NCI-H526 treated with DMSO at 0.1 percent for 48 hours (cell line): ENCODE data around the gene CIAO2B.
"Not testable (repeated sequence)": the region's sequence is repeated elsewhere in the genome, so short reads cannot be mapped to it uniquely, and the experiment has no call there.

Source experiments
- DNase-seq: peaks from one replicate; lab custom pipeline; 2025; lab: John Stamatoyannopoulos, UW

The CIAO2B gene

DNA sequence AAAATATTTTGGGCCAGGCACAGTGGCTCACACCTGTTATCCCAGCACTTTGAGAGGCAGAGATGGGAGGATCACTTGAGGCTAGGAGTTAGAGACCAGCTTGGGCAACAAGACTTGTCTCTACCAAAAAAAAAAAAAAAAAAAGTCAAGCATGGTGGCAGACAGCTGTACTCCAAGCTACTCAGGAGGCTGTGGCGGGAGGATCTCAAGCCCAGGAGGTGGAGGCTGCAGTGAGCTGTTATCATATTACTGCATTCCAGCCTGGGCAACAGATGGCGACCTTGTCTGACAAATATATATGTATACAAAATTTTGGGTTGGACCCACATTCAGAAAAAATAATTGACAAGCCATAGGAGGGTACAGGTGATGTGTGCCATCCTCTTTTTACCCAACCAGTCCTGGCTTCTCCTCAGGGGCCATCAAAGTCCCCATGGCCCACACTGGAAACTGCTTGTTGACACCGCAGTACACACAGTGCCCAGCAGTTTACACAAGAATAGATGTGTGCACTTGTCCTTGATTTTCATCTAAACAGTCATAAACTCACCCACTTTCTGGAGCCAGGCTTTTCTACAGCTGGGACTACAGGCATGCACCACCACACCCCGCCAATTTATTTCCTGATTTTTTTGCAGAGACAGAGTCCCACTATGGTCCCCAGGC lies 2.8 kb upstream of the CIAO2B start:
- no peak for DNase-seq

DNA sequence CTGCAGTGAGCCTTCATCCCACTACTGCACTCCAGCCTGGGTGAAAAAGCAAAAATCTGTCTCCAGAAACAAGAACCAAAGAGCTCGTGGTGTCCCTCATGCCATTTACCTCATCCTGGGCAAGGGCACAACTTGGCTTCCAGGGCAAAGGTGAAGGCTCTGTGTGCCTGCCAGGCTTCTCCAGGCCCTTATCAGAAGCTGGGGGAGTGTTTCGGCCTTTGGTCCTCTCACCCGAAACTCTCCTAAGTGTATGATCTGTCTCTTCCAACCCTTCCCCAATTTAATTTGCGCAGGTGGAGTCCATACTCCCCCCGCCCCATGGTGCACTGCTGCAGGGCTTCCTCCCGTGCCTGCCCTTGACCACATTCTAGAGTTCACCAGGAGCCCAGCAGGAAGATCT lies 2.3 kb upstream of the CIAO2B start:
- DNase-seq, result no peak

DNA sequence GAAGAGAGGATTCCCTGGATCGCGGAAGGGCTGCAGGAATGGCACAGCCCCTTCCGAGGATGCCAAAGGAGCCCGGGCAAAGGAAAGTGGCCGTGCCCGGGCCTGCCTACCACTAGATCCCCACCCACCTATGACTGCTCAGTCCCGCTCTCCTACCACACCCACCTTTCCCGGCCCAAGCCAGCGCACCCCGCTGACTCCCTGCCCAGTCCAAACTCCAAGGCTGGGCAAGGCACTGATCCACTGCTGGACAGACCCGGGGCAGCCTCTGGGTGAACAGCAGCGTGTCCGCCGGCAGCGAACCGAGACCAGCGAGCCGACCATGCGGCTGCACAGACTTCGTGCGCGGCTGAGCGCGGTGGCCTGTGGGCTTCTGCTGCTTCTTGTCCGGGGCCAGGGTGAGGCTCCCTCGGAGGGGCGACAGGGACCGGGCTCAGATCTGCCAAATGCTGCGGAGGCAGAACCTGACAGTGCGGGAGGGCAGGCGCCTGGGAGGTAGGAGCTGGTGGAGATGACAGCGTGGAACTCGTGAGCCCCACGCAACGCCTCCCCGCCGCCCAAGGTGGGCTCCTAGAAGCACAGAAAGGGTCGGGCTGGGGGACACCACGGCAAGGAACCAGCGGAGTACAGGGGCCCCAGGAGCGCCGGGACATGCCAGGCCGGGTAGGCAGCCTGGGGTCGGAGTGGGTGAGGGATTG lies 1.3 kb upstream of the CIAO2B start, which contains the start of gene CES2:
Gene CES2 (plus strand): TSS at position 203 of the 698 bp plus-strand sequence. CDS start 120 bp downstream, at position 323.
- no peak for DNase-seq

DNA sequence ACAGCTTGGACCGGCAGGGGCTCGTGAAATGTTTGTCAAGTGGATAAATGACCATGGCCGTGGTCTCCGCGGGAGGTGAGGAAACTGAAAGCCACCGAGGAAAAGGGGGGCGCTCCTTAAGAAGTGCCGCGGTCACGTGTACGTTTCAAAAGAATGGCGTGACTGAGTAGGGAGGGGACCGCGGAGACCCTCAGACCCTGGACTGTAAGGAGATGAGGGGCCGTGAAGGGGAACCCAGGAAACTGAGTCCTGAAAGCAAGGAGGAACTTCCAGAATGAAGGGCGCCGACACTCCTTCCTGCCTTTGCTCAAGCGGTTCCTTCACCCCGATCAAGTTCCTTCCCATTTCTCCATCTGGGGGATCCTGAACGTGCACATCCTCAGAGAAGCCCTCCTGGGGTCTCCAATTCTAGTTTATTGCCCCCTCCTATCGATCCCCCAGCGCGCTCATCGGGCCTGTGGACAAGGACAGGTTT lies 674 bp upstream of the CIAO2B start:
- not testable (repeated sequence) for DNase-seq

DNA sequence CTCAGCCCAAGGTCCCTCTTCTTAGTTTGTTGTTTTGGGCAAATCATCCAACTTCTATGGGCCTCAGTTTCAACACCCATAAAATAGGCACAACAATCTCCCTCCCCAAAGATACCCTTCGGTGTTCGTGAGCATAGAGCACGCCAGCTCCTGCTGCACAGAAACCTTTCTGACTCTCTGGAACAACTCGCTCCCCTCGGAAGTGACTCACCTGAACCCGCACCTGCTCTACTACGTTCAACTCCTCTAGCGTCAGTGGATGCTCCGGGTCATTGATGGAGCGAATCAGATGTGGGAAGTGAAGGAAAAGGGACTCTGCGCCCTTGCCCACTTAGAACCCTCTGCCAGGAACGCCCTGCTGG lies 445 bp downstream of the CIAO2B start:
- DNase-seq, result no peak

DNA sequence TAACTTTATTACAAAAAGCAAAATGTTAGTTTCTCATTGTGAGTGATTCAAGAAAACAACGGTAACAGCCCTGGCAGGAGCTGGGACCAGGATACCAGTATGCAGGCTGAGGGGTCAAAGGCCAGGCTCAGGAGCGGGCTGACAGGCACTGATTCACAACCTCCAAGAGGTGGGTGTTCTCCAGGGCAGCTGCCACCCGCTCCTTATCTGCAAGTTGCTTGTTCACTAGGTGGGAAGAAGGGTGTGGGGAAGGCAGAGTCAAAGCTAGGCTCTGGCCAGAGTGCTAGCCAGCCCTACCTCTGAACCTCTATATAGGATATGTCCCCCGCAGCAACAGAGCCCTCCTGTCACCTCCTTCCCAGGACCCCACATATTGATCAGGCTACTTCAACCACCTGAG lies 2.1 kb downstream of the CIAO2B start:
- no peak for DNase-seq

DNA sequence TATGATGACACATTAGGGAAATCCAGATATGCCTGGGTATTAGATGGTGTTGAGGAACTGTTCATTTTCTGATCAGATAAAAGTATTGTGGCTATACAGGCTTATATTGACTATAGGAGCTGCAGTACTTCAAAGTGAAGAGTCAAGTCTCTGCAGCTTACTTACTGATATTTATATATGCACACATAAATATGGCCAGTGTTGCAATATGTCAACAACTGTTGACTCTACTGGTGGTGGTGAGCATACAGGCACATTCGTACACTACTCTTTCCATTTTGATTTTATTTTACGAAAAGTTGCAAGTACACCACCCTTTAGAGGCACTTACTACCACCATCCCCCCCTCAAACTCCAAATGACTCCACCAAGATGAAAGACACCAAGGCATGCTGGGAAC lies 2.5 kb downstream of the CIAO2B start:
- DNase-seq, result no peak

DNA sequence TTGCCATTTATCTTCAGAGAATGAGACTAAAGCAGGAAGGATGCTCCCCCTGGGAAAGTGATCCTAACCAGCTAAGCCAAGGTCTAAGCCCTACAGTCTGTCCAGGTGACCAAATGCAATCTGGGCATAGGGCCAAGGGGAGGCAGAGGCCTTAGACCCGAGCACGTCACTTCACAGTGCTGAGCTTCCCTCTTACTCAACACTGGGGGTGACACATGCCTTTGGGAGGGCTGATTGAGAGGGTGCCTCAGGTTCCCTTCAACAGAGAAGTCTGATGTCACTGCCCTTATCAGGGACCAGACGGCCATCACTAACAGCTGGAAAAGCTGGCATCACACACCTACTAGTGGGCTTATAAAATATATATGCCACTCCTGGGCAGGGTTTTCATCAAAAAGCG lies 4.0 kb downstream of the CIAO2B start:
- no peak for DNase-seq

DNA sequence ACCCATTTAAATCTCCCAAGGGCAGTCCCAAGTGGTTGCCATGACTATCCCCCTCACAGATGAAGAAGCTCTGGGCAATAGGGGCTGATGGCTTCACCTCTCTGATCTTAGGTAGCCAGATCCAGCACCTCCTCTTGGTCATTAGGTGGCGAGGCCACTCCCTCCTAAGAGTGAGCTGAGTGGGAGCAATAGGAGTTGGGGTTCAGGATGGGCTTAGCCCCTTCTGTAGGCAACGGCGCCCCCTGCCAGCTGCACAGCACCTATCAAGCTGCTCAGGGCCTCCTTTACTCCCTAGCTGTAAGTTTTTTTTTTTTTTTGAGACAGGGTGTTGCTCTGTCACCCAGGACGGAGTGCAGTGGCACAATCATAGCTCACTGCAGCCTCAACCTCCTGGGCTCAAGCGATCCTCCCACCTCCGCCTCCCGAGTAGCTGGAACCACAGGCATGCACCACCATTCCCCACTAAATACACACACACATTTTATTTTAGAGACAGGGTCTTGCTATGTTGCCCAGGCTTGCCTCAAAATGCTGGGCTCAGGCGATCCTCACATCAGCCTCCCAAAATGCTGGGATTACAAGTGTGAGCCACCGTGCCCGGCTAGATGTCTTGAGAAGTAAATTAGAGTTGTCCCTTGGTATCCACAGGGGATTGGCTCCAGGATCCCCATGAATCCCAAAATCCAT lies 5.4 kb downstream of the CIAO2B start:
- no peak for DNase-seq

DNA sequence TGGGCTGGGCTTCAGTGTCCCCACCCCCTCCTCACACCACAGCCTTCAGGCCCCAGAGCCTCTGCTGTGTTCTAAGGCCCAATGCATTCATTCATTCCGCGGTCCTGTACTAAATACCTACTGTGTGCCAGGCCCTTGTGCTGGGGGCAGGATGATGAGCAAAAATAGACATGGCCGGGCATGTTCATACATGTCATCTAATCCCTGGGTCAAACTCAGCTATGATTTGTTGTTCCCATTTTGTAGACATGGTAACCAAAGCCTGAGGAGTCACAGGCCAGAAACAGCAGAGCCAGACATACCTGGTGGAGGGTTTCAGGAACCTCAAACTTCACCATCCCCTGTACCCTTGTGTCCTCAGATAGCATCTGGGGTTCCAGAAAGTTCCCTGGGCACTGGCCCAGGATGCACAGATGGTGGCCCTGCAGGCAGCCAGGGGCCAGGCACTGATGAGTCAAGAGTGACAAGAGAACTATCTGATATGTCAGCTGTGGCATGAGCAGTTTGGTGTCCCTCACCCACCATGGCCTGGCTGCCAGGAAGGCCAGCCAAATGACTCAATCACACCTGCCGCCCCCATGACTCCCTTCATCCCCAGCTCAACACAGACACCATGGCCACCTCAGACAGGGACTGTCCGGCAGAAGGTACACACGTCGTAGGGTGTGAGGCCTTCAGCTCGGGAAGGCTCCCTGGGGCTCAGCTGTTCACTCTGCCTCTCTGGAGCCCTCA lies 6.1 kb downstream of the CIAO2B start:
- DNase-seq, result no peak

DNA sequence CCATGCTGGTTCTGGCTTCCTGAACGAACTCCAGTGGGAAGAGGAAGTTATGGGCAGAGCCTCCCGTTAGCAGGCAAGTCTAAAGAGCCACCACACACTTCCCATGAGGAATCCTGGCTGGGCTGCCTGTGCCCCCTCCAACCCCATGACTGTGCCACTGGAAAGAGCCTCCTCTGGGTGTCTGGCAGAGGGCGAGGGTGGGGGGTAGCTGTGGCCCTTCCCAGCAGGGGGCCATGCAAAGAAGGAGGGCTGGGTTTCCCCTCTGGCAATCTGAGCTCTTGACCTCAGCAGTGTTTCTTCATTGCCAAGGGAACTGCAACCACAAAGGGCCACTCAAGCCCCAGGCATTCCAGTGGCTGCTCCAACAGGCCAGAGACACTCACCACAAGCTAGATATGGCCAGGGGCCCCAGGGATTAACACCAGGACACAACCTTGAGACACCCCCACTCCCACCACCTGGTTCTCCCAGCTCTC lies 7.2 kb downstream of the CIAO2B start:
- no peak for DNase-seq

DNA sequence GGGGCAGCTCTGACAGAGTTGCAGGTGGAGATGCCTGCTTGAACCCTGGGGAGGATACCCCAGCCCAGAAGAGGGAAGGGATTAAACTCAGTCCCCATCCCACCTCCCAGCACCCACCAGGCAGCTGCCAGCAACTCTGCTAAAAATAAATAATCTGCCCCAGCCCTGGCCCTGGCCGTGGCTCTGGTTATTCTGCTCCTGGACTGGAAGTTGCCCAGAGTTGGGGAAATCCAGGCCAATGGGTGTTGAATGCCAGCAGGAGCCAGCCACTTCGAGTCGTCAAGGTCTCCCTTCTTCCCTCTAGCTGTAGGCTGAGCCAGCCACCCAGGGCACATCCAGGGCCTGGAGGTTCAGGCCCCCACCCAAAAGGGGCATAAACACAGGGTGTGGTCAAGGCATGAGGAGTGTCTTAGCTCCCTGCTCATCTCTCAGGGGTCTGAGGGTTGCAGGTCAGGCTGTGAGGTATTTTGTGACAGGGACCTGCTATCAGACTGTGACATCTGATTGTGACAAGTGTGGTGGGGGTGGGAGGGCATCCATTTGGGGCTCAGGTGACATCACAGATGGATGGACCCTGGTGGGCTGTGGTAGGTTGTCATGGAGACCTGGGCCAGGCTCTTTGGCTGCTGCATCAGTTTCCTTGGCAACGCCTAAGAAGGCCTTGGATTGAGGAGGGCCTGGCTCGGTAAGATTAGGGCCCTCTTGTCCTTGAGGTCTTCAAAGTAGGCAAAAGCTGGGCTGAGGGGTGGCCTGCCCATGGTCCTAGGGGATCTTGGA lies 7.8 kb downstream of the CIAO2B start:
- DNase-seq, result no peak

DNA sequence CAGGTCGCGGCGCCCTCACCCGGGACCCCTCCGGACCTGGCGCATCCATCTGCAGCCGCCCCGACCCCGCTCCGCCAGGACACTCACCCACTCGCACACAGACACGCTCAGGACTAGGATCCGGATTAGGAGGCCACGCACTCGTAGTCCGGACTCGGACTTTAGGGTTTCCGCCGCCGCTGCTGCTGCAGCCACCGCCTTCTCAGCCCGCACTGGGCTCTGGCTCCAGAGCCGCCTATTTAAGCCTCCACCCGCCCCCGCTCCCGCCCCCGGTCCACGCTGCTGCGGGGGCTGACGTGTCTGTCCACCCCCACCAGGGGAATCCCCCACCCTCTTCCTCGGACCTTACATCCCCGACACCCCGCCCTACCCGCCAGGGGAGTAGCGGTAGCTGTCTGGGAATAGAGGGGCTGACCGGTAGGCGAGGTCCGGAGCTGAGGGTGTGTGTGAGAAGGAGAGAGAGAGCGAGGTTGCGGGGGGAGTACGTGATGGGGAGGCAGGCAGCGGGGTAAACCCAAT lies 8.8 kb downstream of the CIAO2B start, which contains the start of gene RRAD:
Gene RRAD (minus strand): TSS at position 214 of the 519 bp plus-strand sequence. CDS start 356 bp downstream, outside the sequence.
- DNase-seq, result no peak

DNA sequence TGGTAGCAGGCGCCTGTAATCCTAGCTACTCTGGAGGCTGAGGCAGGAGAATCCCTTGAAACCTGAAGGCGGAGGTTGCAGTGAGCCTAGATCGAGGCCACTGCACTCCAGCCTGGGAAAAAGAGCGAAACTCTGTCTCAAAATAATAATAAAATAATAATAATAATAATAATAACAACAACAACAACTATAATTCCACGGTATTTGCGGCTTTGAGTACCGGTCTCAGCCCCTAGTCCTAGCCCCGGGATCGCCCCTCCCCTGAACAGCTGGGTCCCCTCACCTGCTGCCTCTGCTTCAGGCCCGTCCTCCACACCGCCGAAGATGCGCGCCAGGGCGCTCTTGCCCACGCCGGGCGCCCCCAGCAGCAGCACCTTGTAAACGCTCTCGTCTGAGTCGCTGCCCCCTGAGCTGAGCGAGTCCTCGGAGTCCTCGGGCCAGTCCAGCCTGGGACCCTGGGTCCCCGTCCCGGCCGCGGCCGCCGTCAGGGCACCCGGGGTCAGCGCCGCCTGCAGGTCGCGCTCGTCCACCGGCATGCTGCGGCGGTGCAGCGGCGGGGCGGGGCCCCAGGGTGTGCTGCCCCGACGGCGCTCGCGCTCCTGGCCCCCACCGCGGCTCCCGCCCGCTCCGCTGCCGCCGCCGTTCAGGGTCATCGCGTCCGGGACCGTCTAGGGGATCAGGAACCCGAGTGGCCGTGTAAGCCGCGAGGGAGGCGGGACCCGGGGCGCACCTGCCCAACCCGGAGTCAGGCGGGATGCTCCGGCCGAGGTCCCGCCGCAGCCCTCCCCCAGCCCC lies 9.5 kb downstream of the CIAO2B start:
- no peak for DNase-seq

DNA sequence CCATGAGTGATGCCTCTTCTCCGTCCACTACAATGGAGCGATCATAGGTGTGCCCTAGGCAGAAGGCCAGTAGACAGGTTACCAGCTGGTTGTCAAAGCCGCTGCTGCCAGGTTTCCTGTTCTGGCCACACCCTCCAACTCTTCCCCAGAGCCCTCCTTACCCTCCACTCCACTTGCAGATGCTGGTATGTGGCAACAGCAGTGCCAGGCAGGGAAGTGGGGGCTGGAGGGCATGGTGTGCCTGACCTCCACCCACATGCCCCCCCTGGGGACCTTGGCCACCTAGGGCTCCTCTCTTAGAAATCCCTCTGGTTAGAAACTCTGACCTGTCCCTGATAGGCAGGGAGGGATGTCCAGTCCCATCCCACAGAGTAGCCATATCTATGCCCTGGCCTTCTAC lies 10.3 kb downstream of the CIAO2B start:
- DNase-seq, result no peak

DNA sequence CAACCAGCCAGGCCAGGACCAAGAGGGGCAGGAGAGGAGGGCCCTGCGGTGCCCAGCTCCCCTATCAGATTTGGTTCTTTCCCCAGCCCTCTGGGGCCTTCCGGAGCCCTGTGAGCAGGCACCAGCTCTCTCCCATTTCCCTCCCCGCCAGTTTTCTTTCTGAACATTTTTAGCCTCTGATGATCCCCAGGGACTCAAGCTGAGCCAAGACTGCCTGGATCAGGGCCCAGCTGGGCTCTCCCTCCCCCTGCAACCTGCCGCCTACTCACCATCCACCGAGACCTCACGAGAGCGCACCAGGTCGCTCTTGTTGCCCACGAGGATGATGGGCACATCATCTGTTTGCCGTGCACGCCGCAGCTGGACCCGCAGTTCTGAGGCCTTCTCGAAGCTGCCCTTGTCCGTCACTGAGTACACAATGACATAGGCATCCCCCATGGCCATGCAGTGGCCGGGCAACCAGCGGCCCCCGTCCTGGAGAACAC lies 10.9 kb downstream of the CIAO2B start:
- DNase-seq, result no peak

DNA sequence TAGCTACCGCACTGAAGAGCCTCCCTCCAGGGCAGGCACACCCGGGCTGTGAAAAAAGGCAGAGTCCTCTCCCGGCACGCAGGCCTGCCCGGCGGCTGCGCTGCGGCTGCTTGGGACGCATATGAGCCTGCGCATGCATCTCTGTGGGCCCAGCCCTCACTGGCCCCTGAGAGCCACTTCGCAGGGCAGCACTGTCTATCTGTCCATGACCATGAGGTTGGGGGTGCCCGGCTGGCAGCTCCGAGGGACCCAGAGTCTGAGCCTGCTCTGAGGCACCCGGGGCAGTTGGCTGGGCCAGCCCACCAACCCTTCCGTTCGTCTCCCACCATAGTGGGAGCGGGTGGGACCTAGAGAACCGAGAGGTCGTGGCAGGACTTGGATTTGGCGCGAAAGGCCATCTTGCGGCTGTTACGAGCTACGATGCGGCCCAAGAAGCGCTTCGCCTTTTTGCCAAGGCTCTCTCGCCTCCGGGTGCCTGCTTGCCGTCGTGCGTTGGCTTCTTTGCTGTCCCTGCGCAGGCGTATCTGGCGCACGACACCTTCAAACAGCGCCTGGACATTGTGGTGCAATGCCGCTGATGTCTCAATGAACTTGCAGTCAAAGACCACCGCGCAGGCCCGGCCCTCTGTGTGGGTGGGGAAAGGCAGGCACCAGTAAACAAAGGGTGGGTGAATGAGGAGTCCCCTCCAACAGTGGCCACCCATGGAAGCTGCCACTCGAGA lies 12.3 kb downstream of the CIAO2B start:
- no peak for DNase-seq

DNA sequence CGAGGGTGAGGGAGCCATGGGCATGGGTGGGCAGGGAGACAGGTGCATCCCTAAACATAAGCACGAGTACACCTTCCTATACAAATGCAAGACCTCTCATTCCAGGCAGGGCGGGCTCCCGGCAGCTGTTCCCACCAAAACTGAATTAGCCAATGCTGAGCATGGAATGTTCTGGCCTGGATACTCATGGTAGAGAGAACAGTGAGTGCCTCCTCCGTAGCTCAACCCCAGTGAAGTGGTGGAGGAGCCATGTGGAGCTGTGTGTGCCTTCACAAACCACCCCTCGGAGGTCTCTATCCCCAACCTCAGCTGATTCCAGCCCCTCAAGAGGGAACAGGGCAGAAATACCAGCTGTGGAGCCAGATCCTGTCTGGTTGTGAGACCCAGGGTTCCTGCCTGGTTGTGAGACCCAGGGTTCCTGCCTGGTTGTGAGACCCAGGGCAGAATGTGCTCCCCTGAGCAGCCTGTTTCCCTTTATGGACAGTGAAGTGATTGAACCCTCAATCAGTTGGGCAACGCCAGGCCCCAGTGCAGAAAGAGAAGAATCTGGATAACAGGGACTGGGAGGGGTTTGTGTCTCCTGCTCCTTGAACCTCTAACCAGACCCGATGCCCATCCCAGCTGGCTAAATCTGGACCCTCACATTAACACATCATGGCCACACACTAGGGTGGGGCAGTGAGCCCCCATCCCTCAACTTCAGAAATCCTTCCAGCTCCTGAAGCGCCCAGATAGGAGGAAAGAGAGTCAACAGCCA lies 13.1 kb downstream of the CIAO2B start:
- no peak for DNase-seq

DNA sequence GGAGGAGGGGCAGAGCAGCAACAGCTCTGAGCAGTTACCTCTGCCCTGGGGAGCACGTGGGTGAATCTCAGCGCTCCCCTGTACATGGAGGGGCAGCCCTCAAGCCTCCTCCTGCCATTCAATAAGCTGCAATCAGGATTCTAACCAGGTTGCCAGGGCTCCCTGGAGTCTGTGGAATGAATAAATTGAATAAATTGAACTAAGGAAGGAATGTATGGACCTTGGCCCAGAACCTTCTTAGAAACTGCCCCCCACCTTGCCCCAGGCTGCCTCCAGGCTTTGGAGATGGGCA lies 14.0 kb downstream of the CIAO2B start:
- DNase-seq, result no peak
